ENCODE results near the gene CEP19. TPM values are rescaled to one million over a fixed set of nuclear protein-coding genes. Genes with fewer than 3 reads are reported as not detected.
"Not testable (repeated sequence)": the region's sequence is repeated elsewhere in the genome, so short reads cannot be mapped to it uniquely, and the experiment has no call there.

CEP19 gene
- total RNA-seq, 1 donor, result 3.6 TPM

- H3K36me3 ChIP-seq (ENCODE audit: insufficient read depth, low read length), result peaks cover 21% of the 10 kb centered on the region
- no peaks in the 10 kb centered on the region for H3K4me1 ChIP-seq (ENCODE audit: insufficient read depth, low read length)
- no peak overlapping the region for H3K4me2 ChIP-seq (ENCODE audit: insufficient read depth, low read length)
- H2AFZ ChIP-seq (ENCODE audit: low read length), result no peak overlapping the region
- DNase-seq (ENCODE audit: insufficient read length, low spot score, missing footprints), result no peak
- no peaks in the 10 kb centered on the region for H3K9me3 ChIP-seq (ENCODE audit: low read depth, low read length)
- no peak overlapping the region for H3K4me3 ChIP-seq (ENCODE audit: insufficient read depth, low read length)
- H3K27me3 ChIP-seq (ENCODE audit: insufficient read depth, low read length), result no peaks in the 10 kb centered on the region
- TF ChIP-seq, protein P1, sequence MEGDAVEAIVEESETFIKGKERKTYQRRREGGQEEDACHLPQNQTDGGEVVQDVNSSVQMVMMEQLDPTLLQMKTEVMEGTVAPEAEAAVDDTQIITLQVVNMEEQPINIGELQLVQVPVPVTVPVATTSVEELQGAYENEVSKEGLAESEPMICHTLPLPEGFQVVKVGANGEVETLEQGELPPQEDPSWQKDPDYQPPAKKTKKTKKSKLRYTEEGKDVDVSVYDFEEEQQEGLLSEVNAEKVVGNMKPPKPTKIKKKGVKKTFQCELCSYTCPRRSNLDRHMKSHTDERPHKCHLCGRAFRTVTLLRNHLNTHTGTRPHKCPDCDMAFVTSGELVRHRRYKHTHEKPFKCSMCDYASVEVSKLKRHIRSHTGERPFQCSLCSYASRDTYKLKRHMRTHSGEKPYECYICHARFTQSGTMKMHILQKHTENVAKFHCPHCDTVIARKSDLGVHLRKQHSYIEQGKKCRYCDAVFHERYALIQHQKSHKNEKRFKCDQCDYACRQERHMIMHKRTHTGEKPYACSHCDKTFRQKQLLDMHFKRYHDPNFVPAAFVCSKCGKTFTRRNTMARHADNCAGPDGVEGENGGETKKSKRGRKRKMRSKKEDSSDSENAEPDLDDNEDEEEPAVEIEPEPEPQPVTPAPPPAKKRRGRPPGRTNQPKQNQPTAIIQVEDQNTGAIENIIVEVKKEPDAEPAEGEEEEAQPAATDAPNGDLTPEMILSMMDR (IDR thresholded peaks at IDR 0.05; ENCODE audit: extremely low read depth, low read depth, low read length), result no peak
- H4K20me1 ChIP-seq (ENCODE audit: insufficient read depth, low read length), result no peaks in the 10 kb centered on the region
- H3K79me2 ChIP-seq (ENCODE audit: insufficient read depth, low read length), result peaks cover 5% of the 10 kb centered on the region
- H3K27ac ChIP-seq (ENCODE audit: low read depth, low read length), result no peak overlapping the region
These were observed 9.0 kb upstream of the CEP19 start for GRCh38 chr3:196721097-196721496.

- not testable (repeated sequence) for H3K9me3 ChIP-seq (ENCODE audit: low read depth, low read length); H3K4me1 ChIP-seq (ENCODE audit: insufficient read depth, low read length); H3K27ac ChIP-seq (ENCODE audit: low read depth, low read length); H3K27me3 ChIP-seq (ENCODE audit: insufficient read depth, low read length); H3K4me3 ChIP-seq (ENCODE audit: insufficient read depth, low read length); DNase-seq (ENCODE audit: insufficient read length, low spot score, missing footprints); H2AFZ ChIP-seq (ENCODE audit: low read length); H3K4me2 ChIP-seq (ENCODE audit: insufficient read depth, low read length); H4K20me1 ChIP-seq (ENCODE audit: insufficient read depth, low read length)
- peaks cover 25% of the 10 kb centered on the region for H3K79me2 ChIP-seq (ENCODE audit: insufficient read depth, low read length)
- peaks cover 15% of the 10 kb centered on the region for H3K36me3 ChIP-seq (ENCODE audit: insufficient read depth, low read length)
These were observed 5.1 kb upstream of the CEP19 start for GRCh38 chr3:196717162-196717561.

DNA sequence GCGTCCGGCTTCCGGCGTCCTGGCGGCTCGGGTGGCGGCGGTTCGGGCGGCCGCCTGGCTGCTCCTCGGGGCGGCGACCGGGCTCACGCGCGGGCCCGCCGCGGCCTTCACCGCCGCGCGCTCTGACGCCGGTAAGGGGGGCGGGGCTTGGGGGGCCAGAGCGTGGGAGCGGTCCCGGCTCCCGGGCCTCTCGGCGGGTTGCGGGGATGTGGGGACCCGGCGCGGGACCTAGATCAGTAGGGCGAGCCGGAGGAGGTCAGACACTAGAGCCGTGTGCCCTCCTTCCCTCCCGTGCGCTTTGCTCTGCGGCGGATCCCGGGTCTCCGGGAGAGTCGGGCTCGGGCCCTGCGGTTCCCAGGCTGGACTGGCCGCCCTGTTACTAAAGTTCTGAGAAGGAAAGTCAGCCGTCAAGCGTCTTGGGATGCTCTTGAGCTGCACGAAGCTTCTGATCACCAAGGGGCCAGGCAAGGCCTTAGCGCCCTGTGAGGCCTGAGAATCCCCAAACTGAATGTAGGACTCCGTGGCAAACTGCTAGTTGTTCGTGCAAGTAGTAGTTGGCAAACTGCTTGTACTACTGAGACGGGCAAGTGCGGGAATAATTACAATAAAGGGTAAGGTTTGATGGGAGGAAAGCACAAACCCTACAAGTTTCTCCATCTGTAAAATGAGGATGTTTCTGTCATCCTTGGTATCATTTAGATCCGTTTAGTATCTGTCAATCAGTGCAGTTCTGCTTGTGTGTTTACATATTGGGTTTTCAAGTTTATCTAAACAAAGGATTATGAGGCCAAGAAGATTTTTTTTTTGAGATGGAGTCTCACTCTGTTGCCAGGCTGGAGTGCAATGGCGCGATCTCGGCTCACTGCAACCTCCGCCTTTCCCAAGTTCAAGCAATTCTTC is 714 bp upstream of the CEP19 start:
- DNase-seq (ENCODE audit: insufficient read length, low spot score, missing footprints), result peak; percentile 94
- TF ChIP-seq, protein P1 (IDR thresholded peaks at IDR 0.05; ENCODE audit: extremely low read depth, low read depth, low read length), result no peak
- H3K4me3 ChIP-seq (ENCODE audit: insufficient read depth, low read length), result peak overlapping the region; percentile 95
- H4K20me1 ChIP-seq (ENCODE audit: insufficient read depth, low read length), result no peaks in the 10 kb centered on the region
- H3K36me3 ChIP-seq (ENCODE audit: insufficient read depth, low read length), result no peaks in the 10 kb centered on the region
- H3K27me3 ChIP-seq (ENCODE audit: insufficient read depth, low read length), result no peaks in the 10 kb centered on the region
- no peaks in the 10 kb centered on the region for H3K9me3 ChIP-seq (ENCODE audit: low read depth, low read length)
- H3K4me1 ChIP-seq (ENCODE audit: insufficient read depth, low read length), result peaks cover 14% of the 10 kb centered on the region
- H3K4me2 ChIP-seq (ENCODE audit: insufficient read depth, low read length), result peak overlapping the region; percentile 100
- H2AFZ ChIP-seq (ENCODE audit: low read length), result peak overlapping the region; percentile 96
- peaks cover 21% of the 10 kb centered on the region for H3K79me2 ChIP-seq (ENCODE audit: insufficient read depth, low read length)
- peak overlapping the region; percentile 94 for H3K27ac ChIP-seq (ENCODE audit: low read depth, low read length)

- no peak for DNase-seq (ENCODE audit: insufficient read length, low spot score, missing footprints)
- H3K27me3 ChIP-seq (ENCODE audit: insufficient read depth, low read length), result no peaks in the 10 kb centered on the region
- H4K20me1 ChIP-seq (ENCODE audit: insufficient read depth, low read length), result no peaks in the 10 kb centered on the region
- H3K27ac ChIP-seq (ENCODE audit: low read depth, low read length), result no peak overlapping the region
- TF ChIP-seq, protein P1 (IDR thresholded peaks at IDR 0.05; ENCODE audit: extremely low read depth, low read depth, low read length), result no peak
- H3K79me2 ChIP-seq (ENCODE audit: insufficient read depth, low read length), result peaks cover 5% of the 10 kb centered on the region
- H3K9me3 ChIP-seq (ENCODE audit: low read depth, low read length), result no peaks in the 10 kb centered on the region
- H3K4me3 ChIP-seq (ENCODE audit: insufficient read depth, low read length), result no peak overlapping the region
- H3K4me2 ChIP-seq (ENCODE audit: insufficient read depth, low read length), result no peak overlapping the region
- H2AFZ ChIP-seq (ENCODE audit: low read length), result no peak overlapping the region
- H3K36me3 ChIP-seq (ENCODE audit: insufficient read depth, low read length), result no peaks in the 10 kb centered on the region
- H3K4me1 ChIP-seq (ENCODE audit: insufficient read depth, low read length), result peaks cover 13% of the 10 kb centered on the region
These were observed 3.6 kb downstream of the CEP19 start for GRCh38 chr3:196708467-196708866.
